Subcutaneous abdominal adipose tissue (tissue), 5 donors: ENCODE results near the gene AFAP1.

Source experiments
- H3K27ac ChIP-seq: one replicate; pipeline ENCODE4 v1.7.0; 2013; ENCODE audit warnings: low read depth, mild to moderate bottlenecking, inconsistent platforms, low read length, moderate library complexity
- H3K27me3 ChIP-seq, 5 donors: one replicate each; pipeline ENCODE4 v1.7.0; 2013; ENCODE audit warnings: low read length in 5 of 5, inconsistent platforms in 1 of 5; ENCODE audit not compliant: control insufficient read depth in 5 of 5, insufficient read depth in 4 of 5
- H3K36me3 ChIP-seq, 5 donors: one replicate each; pipeline ENCODE4 v1.7.0; 2013; ENCODE audit warnings: low read length in 5 of 5; ENCODE audit not compliant: control insufficient read depth in 5 of 5, insufficient read depth in 5 of 5
- H3K4me1 ChIP-seq, 5 donors: one replicate each; pipeline ENCODE4 v1.7.0; 2013; ENCODE audit warnings: low read length in 5 of 5, mild to moderate bottlenecking in 3 of 5, moderate library complexity in 1 of 5; ENCODE audit not compliant: control insufficient read depth in 5 of 5, insufficient read depth in 5 of 5
- H3K4me3 ChIP-seq, 5 donors: one replicate each; pipeline ENCODE4 v1.7.0; 2013; ENCODE audit warnings: low read length in 5 of 5, low read depth in 1 of 5
- H3K9ac ChIP-seq, 5 donors: one replicate each; pipeline ENCODE4 v1.7.0; 2013; ENCODE audit warnings: low read length in 5 of 5, mild to moderate bottlenecking in 4 of 5, moderate library complexity in 3 of 5
- H3K9me3 ChIP-seq, 5 donors: one replicate each; pipeline ENCODE4 v1.7.0; 2013; ENCODE audit warnings: low read length in 5 of 5; ENCODE audit not compliant: control insufficient read depth in 5 of 5
- donor health status: healthy.
- donor health status: healthy.
- donor health status: healthy.
- donor health status: healthy.
- donor health status: healthy.

AFAP1 gene

GRCh38 chr4:7758476-7758875, 181.2 kb downstream of the AFAP1 start:
- no peak overlapping the region for H3K4me3 ChIP-seq
- no peak overlapping the region for H3K9ac ChIP-seq
- H3K27ac ChIP-seq = no peak overlapping the region
- H3K36me3 ChIP-seq = peaks cover 0 to 18% (median 14%) of the 10 kb centered on the region in 5 donors
- H3K9me3 ChIP-seq = no peaks in the 10 kb centered on the region
- H3K4me1 ChIP-seq = peaks cover 0 to 30% (median 13%) of the 10 kb centered on the region in 5 donors
- H3K27me3 ChIP-seq = no peaks in the 10 kb centered on the region

- no peaks in the 10 kb centered on the region for H3K27me3 ChIP-seq
- peaks cover 0 to 12% (median 7%) of the 10 kb centered on the region in 5 donors for H3K36me3 ChIP-seq
- H3K9ac ChIP-seq = no peak overlapping the region
- H3K4me3 ChIP-seq = no peak overlapping the region
- no peak overlapping the region for H3K27ac ChIP-seq
- H3K9me3 ChIP-seq = no peaks in the 10 kb centered on the region
- peaks cover 0 to 30% (median 13%) of the 10 kb centered on the region in 5 donors for H3K4me1 ChIP-seq
Observed at GRCh38 chr4:7757501-7758471, 181.9 kb downstream of the AFAP1 start.

- H3K4me1 ChIP-seq = peaks cover 0 to 30% (median 13%) of the 10 kb centered on the region in 5 donors
- no peak overlapping the region for H3K9ac ChIP-seq
- H3K9me3 ChIP-seq = no peaks in the 10 kb centered on the region
- peaks cover 0 to 6% (median 4%) of the 10 kb centered on the region in 5 donors for H3K36me3 ChIP-seq
- H3K27me3 ChIP-seq = no peaks in the 10 kb centered on the region
- no peak overlapping the region for H3K4me3 ChIP-seq
- no peak overlapping the region for H3K27ac ChIP-seq
Observed at GRCh38 chr4:7756561-7757355, 182.9 kb downstream of the AFAP1 start.

- peaks cover 0 to 31% (median 13%) of the 10 kb centered on the region in 5 donors for H3K4me1 ChIP-seq
- no peaks in the 10 kb centered on the region for H3K27me3 ChIP-seq
- peaks cover 0 to 4% (median 1%) of the 10 kb centered on the region in 5 donors for H3K36me3 ChIP-seq
- no peak overlapping the region for H3K4me3 ChIP-seq
- no peak overlapping the region for H3K9ac ChIP-seq
- no peaks in the 10 kb centered on the region for H3K9me3 ChIP-seq
- H3K27ac ChIP-seq = no peak overlapping the region
Observed at GRCh38 chr4:7756071-7756470, 183.6 kb downstream of the AFAP1 start.

GRCh38 chr4:7755561-7755960, 184.1 kb downstream of the AFAP1 start:
- no peak overlapping the region for H3K27ac ChIP-seq
- no peak overlapping the region for H3K4me3 ChIP-seq
- no peaks in the 10 kb centered on the region for H3K9me3 ChIP-seq
- no peak overlapping the region for H3K9ac ChIP-seq
- H3K4me1 ChIP-seq = peaks cover 2 to 36% (median 18%) of the 10 kb centered on the region in 5 donors
- peaks cover 0 to 3% (median 0%) of the 10 kb centered on the region in 5 donors for H3K36me3 ChIP-seq
- no peaks in the 10 kb centered on the region for H3K27me3 ChIP-seq

GRCh38 chr4:7754565-7755262, 184.9 kb downstream of the AFAP1 start:
- Histone ChIP-seq H3K27me3 (no peaks in the 10 kb centered on the region), H3K27ac (no peak overlapping the region), H3K9me3 (no peaks in the 10 kb centered on the region), H3K4me1 (peaks cover 2 to 42% (median 23%) of the 10 kb centered on the region in 5 donors), H3K9ac (no peak overlapping the region), H3K4me3 (no peak overlapping the region), H3K36me3 (no peaks in the 10 kb centered on the region)

GRCh38 chr4:7753931-7754465, 185.7 kb downstream of the AFAP1 start:
- no peak overlapping the region for H3K27ac ChIP-seq
- no peaks in the 10 kb centered on the region for H3K36me3 ChIP-seq

GRCh38 chr4:7753271-7753670, 186.4 kb downstream of the AFAP1 start:
- peaks cover 2 to 35% (median 23%) of the 10 kb centered on the region in 5 donors for H3K4me1 ChIP-seq
- no peak overlapping the region for H3K4me3 ChIP-seq
- H3K27me3 ChIP-seq = no peaks in the 10 kb centered on the region
- H3K36me3 ChIP-seq = no peaks in the 10 kb centered on the region
- H3K9ac ChIP-seq = no peak overlapping the region
- no peaks in the 10 kb centered on the region for H3K9me3 ChIP-seq
- H3K27ac ChIP-seq = no peak overlapping the region

More at GRCh38 chr4:7753931-7754465, 185.7 kb downstream of the AFAP1 start:
- Histone ChIP-seq H3K27me3 (no peaks in the 10 kb centered on the region), H3K9me3 (no peaks in the 10 kb centered on the region), H3K9ac (no peak overlapping the region), H3K4me1 (peaks cover 2 to 39% (median 23%) of the 10 kb centered on the region in 5 donors), H3K4me3 (no peak overlapping the region)

GRCh38 chr4:7752649-7753048, 187.0 kb downstream of the AFAP1 start:
- Histone ChIP-seq H3K27me3 (no peaks in the 10 kb centered on the region), H3K27ac (no peak overlapping the region), H3K36me3 (no peaks in the 10 kb centered on the region), H3K9me3 (no peaks in the 10 kb centered on the region), H3K4me1 (peaks cover 2 to 29% (median 20%) of the 10 kb centered on the region in 5 donors), H3K4me3 (no peak overlapping the region), H3K9ac (no peak overlapping the region)
